ENCODE measurements around the gene RUNX2.

RUNX2 gene

DNA sequence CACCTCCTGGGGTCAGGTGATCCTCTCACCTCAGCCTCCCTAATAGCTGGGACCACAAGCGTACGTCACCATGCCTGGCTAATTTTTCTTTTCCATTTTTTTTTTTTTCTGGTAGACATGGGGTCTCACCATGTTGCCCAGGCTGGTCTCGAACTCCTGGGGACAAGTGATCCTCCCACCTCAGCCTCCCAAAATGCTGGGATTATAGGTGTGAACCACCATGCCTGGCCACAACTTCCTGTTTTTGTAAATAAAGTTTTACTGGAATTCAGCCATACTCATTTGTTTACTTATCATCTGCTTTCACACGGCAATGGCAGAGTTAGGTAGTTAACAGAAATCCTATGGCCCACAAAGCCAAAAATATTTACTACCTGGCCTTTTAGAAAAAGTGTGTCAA lies 7.8 kb upstream of the RUNX2 start:
- Histone ChIP-seq H3K9ac (no peak overlapping the region), H3K27me3 (ENCODE audit: insufficient read depth, low read depth) (no peaks in the 10 kb centered on the region), H3K4me3 (IDR thresholded peaks at IDR 0.05; ENCODE audit: insufficient read depth, low read depth, low read length) (no peak overlapping the region), H3K27ac (no peak overlapping the region), H3K79me2 (ENCODE audit: insufficient read depth, low read depth) (no peaks in the 10 kb centered on the region), H3K36me3 (ENCODE audit: insufficient read depth) (no peaks in the 10 kb centered on the region), H4K20me1 (ENCODE audit: insufficient read depth) (no peaks in the 10 kb centered on the region), H3K4me1 (ENCODE audit: low read depth, poor library complexity, severe bottlenecking) (peaks cover 7% of the 10 kb centered on the region), H2AFZ (ENCODE audit: low read depth) (no peak overlapping the region), H3K4me2 (no peak overlapping the region)
- TF ChIP-seq, protein P1, sequence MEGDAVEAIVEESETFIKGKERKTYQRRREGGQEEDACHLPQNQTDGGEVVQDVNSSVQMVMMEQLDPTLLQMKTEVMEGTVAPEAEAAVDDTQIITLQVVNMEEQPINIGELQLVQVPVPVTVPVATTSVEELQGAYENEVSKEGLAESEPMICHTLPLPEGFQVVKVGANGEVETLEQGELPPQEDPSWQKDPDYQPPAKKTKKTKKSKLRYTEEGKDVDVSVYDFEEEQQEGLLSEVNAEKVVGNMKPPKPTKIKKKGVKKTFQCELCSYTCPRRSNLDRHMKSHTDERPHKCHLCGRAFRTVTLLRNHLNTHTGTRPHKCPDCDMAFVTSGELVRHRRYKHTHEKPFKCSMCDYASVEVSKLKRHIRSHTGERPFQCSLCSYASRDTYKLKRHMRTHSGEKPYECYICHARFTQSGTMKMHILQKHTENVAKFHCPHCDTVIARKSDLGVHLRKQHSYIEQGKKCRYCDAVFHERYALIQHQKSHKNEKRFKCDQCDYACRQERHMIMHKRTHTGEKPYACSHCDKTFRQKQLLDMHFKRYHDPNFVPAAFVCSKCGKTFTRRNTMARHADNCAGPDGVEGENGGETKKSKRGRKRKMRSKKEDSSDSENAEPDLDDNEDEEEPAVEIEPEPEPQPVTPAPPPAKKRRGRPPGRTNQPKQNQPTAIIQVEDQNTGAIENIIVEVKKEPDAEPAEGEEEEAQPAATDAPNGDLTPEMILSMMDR (conservative IDR thresholded peaks at IDR 0.05; ENCODE audit: low read depth, low read length): no peak

DNA sequence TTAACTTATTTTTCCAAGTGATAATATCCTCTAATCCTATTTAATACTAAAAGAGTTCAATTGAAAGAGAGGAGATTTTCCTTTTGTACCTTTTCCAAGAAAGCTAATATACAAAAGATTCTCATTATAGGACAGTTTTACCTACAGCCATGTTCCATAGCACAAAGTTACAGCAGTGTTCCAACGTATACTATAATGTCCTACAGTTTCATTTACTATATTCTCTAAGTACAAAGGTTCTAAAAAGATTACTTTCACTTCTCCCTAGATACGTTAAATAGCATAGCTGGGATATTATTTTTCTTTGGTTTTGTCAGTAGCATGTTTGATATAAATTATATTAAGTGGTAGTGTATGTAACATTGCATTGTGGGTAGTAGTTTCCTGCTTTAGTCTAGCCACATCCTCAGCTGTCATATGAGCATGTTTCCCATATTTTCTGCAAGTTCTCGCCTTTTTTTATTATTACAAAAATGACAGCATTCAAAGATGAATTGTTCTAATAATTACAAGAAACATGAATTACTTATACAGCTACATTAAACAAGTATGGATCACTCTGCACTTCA lies 4.4 kb upstream of the RUNX2 start:
- H3K9ac ChIP-seq: no peak overlapping the region
- no peak overlapping the region for H3K4me2 ChIP-seq
- TF ChIP-seq, protein P1 (conservative IDR thresholded peaks at IDR 0.05; ENCODE audit: low read depth, low read length): no peak
- H3K27ac ChIP-seq: no peak overlapping the region
- H4K20me1 ChIP-seq (ENCODE audit: insufficient read depth): no peaks in the 10 kb centered on the region
- H3K4me1 ChIP-seq (ENCODE audit: low read depth, poor library complexity, severe bottlenecking): peaks cover 26% of the 10 kb centered on the region
- no peak overlapping the region for H2AFZ ChIP-seq (ENCODE audit: low read depth)
- no peaks in the 10 kb centered on the region for H3K27me3 ChIP-seq (ENCODE audit: insufficient read depth, low read depth)
- H3K79me2 ChIP-seq (ENCODE audit: insufficient read depth, low read depth): no peaks in the 10 kb centered on the region
- no peak overlapping the region for H3K4me3 ChIP-seq (IDR thresholded peaks at IDR 0.05; ENCODE audit: insufficient read depth, low read depth, low read length)
- no peaks in the 10 kb centered on the region for H3K36me3 ChIP-seq (ENCODE audit: insufficient read depth)

- Histone ChIP-seq H3K4me2 (peak overlapping the region; percentile 66; the same call in 1 of the 2 replicates), H3K79me2 (ENCODE audit: insufficient read depth, low read depth) (no peaks in the 10 kb centered on the region), H3K27ac (no peak overlapping the region), H3K4me1 (ENCODE audit: low read depth, poor library complexity, severe bottlenecking) (peaks cover 28% of the 10 kb centered on the region), H4K20me1 (ENCODE audit: insufficient read depth) (no peaks in the 10 kb centered on the region), H2AFZ (ENCODE audit: low read depth) (no peak overlapping the region), H3K36me3 (ENCODE audit: insufficient read depth) (no peaks in the 10 kb centered on the region), H3K27me3 (ENCODE audit: insufficient read depth, low read depth) (no peaks in the 10 kb centered on the region), H3K9ac (no peak overlapping the region), H3K4me3 (IDR thresholded peaks at IDR 0.05; ENCODE audit: insufficient read depth, low read depth, low read length) (no peak overlapping the region)
- TF ChIP-seq, protein P1 (conservative IDR thresholded peaks at IDR 0.05; ENCODE audit: low read depth, low read length): no peak
Measured at GRCh38 chr6:45326698-45327417, 1.3 kb upstream of the RUNX2 start.

DNA sequence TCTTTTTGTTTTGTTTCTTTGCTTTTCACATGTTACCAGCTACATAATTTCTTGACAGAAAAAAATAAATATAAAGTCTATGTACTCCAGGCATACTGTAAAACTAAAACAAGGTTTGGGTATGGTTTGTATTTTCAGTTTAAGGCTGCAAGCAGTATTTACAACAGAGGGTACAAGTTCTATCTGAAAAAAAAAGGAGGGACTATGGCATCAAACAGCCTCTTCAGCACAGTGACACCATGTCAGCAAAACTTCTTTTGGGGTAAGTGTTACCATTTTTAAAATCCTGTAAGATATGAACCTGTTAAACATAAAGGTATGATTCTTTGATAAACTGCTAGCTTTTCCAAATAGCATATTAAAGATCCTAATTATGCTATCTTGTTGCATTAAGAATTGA lies 393 bp downstream of the RUNX2 start:
- H2AFZ ChIP-seq (ENCODE audit: low read depth): 0 out of 2 replicates have a peak overlapping the region, but pooled peaks have one; percentile 23
- no peaks in the 10 kb centered on the region for H3K27me3 ChIP-seq (ENCODE audit: insufficient read depth, low read depth)
- TF ChIP-seq, protein P1 (conservative IDR thresholded peaks at IDR 0.05; ENCODE audit: low read depth, low read length): no peak
- H3K9ac ChIP-seq: peak overlapping the region; percentile 4; the same call in 1 of the 2 replicates
- H3K36me3 ChIP-seq (ENCODE audit: insufficient read depth): no peaks in the 10 kb centered on the region
- H3K27ac ChIP-seq: peak overlapping the region; percentile 10; the same call in 1 of the 2 replicates
- H3K4me2 ChIP-seq: peak overlapping the region; percentile 66
- H3K4me1 ChIP-seq (ENCODE audit: low read depth, poor library complexity, severe bottlenecking): peaks cover 30% of the 10 kb centered on the region
- no peaks in the 10 kb centered on the region for H4K20me1 ChIP-seq (ENCODE audit: insufficient read depth)
- H3K4me3 ChIP-seq (IDR thresholded peaks at IDR 0.05; ENCODE audit: insufficient read depth, low read depth, low read length): no peak overlapping the region
- no peaks in the 10 kb centered on the region for H3K79me2 ChIP-seq (ENCODE audit: insufficient read depth, low read depth)
